22Rv1 (cell line): Measurements from ENCODE around the gene APOBR.

ENCODE experiments used
- CTCF ChIP-seq: fragments of 450-650 bp; IDR thresholded peaks from 2 replicates; pipeline ENCODE4 v1.5.1; 2017; ENCODE audit warnings: mild to moderate bottlenecking
- ZFX ChIP-seq: fragments of 450-650 bp; IDR thresholded peaks from 2 replicates; pipeline ENCODE4 v1.6.1; 2017; ENCODE audit warnings: antibody characterized with exemption, borderline replicate concordance

DNA sequence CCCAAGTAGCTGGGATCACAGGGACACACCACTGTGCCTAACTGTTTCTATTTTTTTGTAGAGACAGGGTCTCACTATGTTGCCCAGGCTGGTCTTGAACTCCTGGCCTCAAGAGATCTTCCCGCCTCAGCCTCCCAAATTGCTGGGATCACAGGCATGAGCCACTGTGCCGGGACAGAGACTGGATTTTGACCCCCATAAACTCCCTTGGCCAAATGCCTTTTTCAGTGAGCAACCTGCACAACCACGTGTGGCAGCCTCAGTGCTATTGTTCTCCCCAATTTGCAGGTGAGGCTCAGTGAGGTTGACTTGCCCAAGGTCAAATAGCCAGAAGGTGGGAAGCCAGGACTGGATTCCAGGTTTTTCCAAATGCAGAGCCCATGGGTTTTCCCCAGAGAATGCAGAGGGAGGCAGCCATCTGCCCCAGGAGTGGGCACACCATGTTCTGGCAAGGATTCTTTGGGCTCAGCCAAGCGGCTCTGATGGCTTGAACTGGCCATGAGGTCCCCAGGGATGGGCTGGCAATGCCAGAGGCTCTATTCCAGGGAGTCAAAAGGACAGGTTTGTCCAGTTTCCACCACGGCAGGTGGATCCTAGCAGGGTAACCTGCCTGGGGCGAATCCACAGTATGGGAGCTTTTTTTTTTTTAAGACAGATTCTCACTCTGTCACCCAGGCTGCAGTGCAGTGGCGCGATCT is 10.4 kb downstream of the APOBR start:
- TF ChIP-seq CTCF (no peak), ZFX (no peak)
